GM12878 (cell line): ENCODE data around the gene TRAF2. TPM values are rescaled to one million over a fixed set of nuclear protein-coding genes. Genes with fewer than 3 reads are reported as not detected.

Experiments used
- BACH1 ChIP-seq: fragments of 450-650 bp; IDR thresholded peaks from 2 replicates; pipeline ENCODE4 v1.6.1; 2017; ENCODE audit warnings: mild to moderate bottlenecking, borderline replicate concordance
- BCL11A ChIP-seq: IDR thresholded peaks from 2 replicates; pipeline ENCODE4 v1.6.1; 2011; ENCODE audit warnings: low read depth, low read length
- CREB1 ChIP-seq: IDR thresholded peaks from 2 replicates; pipeline ENCODE4 v1.6.1; 2012; ENCODE audit warnings: low read depth, mild to moderate bottlenecking, inconsistent platforms
- EGR1 ChIP-seq, 2 experiments: IDR thresholded peaks; 1 replicate in 1 of 2; 2 replicates in 1 of 2; pipeline ENCODE4 v1.6.1; 2011 to 2012; ENCODE audit warnings: low read depth in 2 of 2, low read length in 2 of 2, borderline replicate concordance in 1 of 2, mild to moderate bottlenecking in 1 of 2, moderate library complexity in 1 of 2
- EP300 ChIP-seq, 2 experiments: fragments of 150-350 bp in 1 of 2; IDR thresholded peaks; 2 replicates each; pipeline ENCODE4 v1.6.1; 2011 to 2012; ENCODE audit warnings: low read depth in 2 of 2, low read length in 2 of 2, borderline replicate concordance in 1 of 2, improper control_type of control experiment in 1 of 2, inconsistent platforms in 1 of 2; ENCODE audit not compliant: control insufficient read depth in 1 of 2
- FOXK2 ChIP-seq: fragments of 450-650 bp; IDR thresholded peaks from 2 replicates; pipeline ENCODE4 v1.6.1; 2017; ENCODE audit warnings: mild to moderate bottlenecking, moderate library complexity
- HDGF ChIP-seq: fragments of 450-650 bp; IDR thresholded peaks from 2 replicates; pipeline ENCODE4 v1.6.1; 2016; ENCODE audit warnings: antibody characterized with exemption
- KDM1A ChIP-seq: fragments of 200-600 bp; sonication (generic); IDR thresholded peaks from 2 replicates; pipeline ENCODE4 v1.6.1; 2016; ENCODE audit warnings: borderline replicate concordance
- LARP7 ChIP-seq: fragments of 450-650 bp; IDR thresholded peaks from 2 replicates; pipeline ENCODE4 v1.6.1; 2017; ENCODE audit warnings: mild to moderate bottlenecking
- MYC ChIP-seq: IDR thresholded peaks from 2 replicates; pipeline ENCODE4 v1.6.1; 2011; ENCODE audit warnings: mild to moderate bottlenecking, low read length, moderate library complexity, inconsistent platforms; ENCODE audit not compliant: insufficient read depth, insufficient replicate concordance, insufficient read length, severe bottlenecking
- NBN ChIP-seq: fragments of 450-650 bp; IDR thresholded peaks from 2 replicates; pipeline ENCODE4 v1.6.1; 2016
- NR2C1 ChIP-seq: fragments of 450-650 bp; IDR thresholded peaks from 2 replicates; pipeline ENCODE4 v1.6.1; 2017; ENCODE audit warnings: antibody characterized with exemption, mild to moderate bottlenecking, moderate library complexity
- RBBP5 ChIP-seq: fragments of 200-600 bp; sonication (generic); conservative IDR thresholded peaks from 2 replicates; pipeline ENCODE4 v1.6.1; 2016
- TBL1XR1 ChIP-seq: IDR thresholded peaks from 2 replicates; pipeline ENCODE4 v1.6.1; 2012; ENCODE audit warnings: low read depth, low read length, improper control_type of control experiment
- polyA plus RNA-seq, 11 experiments: library from polyadenylated mRNA; depleted of rRNA in 4 of 11; unstranded in 6 of 11; stranded (reverse) in 5 of 11; fragments of >200 nt; fragmentation: Nextera tagmentation in 4 of 11; fragmentation: Illumina TruSeq in 1 of 11; extraction: Ambion mirVana in 4 of 11; extraction: Trizol in 1 of 11; gene quantifications; 1 replicate in 1 of 11; 2 replicates in 10 of 11; pipeline versions ENCODE4 v1.2.1 to v1.2.3, GENCODE V29; 2011 to 2016; ENCODE audit warnings: inconsistent platforms in 2 of 11, missing spikeins in 2 of 11, low read depth in 1 of 11
- total RNA-seq, 4 experiments: library from RNA; depleted of rRNA in 3 of 4; stranded (reverse); fragments of >200 nt in 3 of 4; fragmentation: Illumina TruSeq in 1 of 4; extraction: Trizol in 1 of 4; gene quantifications; 2 replicates each; pipeline versions ENCODE4 v1.2.1 to v1.2.3, GENCODE V29; 2013 to 2021
- TF ChIP-seq, protein P1 (sequence below): IDR thresholded peaks from 2 replicates; pipeline ENCODE4 v1.6.1; 2011; ENCODE audit warnings: borderline replicate concordance, low read depth, mild to moderate bottlenecking, moderate library complexity, mixed read lengths, low read length; ENCODE audit not compliant: insufficient read depth; ENCODE audit errors: extremely low read length
- TF ChIP-seq, protein P2 (sequence below): fragments of 150-350 bp; IDR thresholded peaks from 2 replicates; pipeline ENCODE4 v1.6.1; 2014; ENCODE audit warnings: mild to moderate bottlenecking, low read depth, low read length
- TF ChIP-seq, protein P3 (sequence below): fragments of 450-650 bp; conservative IDR thresholded peaks from 2 replicates; pipeline ENCODE4 v1.6.1; 2017; ENCODE audit warnings: mild to moderate bottlenecking, moderate library complexity
- TF ChIP-seq, protein P4 (sequence below): IDR thresholded peaks from 2 replicates; pipeline ENCODE4 v1.6.1; 2012; ENCODE audit warnings: low read depth, low read length, improper control_type of control experiment

Gene TRAF2
- total and polyA plus RNA-seq, 10 of the 15 experiments (the other 5 are each of a cell fraction or from before 2014, with no cell fraction given), result 0.34 to 39.5 (median 18.7) TPM

DNA sequence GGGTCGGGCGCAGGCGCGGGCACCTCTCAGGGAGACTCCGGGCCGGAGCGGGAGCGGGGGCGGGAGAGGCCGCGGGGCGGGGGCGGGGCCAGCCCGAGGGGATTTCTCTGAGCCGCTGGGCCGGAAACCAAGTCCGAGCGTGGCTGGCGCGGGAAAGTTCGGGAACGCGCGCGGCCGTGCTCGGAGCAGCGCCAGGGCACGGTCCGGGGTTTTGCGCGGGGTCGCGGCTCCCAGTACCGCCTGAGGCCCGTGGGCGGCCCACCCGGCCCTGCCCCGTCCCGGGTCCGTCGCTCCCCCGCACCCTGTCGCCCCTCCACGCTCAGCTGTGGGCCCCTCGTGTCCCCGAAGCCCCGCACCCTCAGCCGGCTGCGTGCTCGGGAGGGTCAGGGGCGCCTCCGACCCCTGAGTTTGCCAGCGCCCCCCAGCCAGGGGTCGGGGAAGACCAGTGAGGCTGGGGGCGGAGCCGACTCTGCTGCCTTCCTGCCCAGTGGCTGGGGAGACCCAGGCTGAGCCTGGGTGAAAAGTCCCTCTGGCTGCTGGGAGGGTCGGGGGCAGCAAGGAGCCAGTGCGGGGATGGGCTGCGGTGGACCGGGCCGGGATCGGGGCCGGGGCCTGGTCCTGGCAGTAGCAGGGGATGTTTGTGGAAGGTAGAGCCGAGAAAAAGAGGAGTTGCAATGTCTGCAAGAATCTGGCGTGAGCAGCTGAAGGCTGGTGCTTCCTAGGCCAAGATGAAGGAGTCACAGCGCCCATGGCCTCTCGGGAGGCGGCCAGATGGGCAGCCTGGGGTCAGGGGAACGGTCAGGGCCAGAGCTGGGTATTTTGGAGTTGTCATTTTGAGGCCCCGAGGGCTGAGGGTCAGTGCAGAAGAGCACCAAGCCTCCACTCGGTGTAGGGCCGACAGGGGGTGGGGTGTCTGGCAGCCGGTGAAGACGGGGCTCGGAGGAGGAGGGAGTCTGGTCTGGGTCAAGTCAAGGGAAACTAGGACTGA is 588 bp downstream of the TRAF2 start (continued):
- TF ChIP-seq CREB1 (no peak), NR2C1 (no peak), NBN (0 out of 2 replicates have a peak, but pooled peaks have one; percentile 44), TBL1XR1 (0 out of 2 replicates have a peak, but pooled peaks have one; percentile 5), HDGF (0 out of 2 replicates have a peak, but pooled peaks have one; percentile 73), EGR1 (IDR thresholded peaks at IDR 0.05; ENCODE audit: borderline replicate concordance in 1 of 2, low read depth in 2 of 2, low read length in 2 of 2) (peak in 1 of 2 experiments; percentile 58; a peak in 1 of 3 replicates), KDM1A (no peak), EP300 (IDR thresholded peaks at IDR 0.05; ENCODE audit: borderline replicate concordance in 1 of 2, control insufficient read depth in 1 of 2, low read depth in 2 of 2, low read length in 2 of 2) (0 out of 4 replicates have a peak, but pooled peaks of 1 of the 2 experiments have one; percentile 29), BCL11A (no peak), BACH1 (peak; percentile 91), LARP7 (peak; percentile 60; the same call in 1 of the 2 replicates), RBBP5 (no peak), FOXK2 (no peak), MYC (no peak)
- TF ChIP-seq, protein P1, sequence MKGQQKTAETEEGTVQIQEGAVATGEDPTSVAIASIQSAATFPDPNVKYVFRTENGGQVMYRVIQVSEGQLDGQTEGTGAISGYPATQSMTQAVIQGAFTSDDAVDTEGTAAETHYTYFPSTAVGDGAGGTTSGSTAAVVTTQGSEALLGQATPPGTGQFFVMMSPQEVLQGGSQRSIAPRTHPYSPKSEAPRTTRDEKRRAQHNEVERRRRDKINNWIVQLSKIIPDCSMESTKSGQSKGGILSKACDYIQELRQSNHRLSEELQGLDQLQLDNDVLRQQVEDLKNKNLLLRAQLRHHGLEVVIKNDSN, result no peak
- TF ChIP-seq, protein P2, sequence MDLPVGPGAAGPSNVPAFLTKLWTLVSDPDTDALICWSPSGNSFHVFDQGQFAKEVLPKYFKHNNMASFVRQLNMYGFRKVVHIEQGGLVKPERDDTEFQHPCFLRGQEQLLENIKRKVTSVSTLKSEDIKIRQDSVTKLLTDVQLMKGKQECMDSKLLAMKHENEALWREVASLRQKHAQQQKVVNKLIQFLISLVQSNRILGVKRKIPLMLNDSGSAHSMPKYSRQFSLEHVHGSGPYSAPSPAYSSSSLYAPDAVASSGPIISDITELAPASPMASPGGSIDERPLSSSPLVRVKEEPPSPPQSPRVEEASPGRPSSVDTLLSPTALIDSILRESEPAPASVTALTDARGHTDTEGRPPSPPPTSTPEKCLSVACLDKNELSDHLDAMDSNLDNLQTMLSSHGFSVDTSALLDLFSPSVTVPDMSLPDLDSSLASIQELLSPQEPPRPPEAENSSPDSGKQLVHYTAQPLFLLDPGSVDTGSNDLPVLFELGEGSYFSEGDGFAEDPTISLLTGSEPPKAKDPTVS, result peak; percentile 92
- TF ChIP-seq, protein P3, sequence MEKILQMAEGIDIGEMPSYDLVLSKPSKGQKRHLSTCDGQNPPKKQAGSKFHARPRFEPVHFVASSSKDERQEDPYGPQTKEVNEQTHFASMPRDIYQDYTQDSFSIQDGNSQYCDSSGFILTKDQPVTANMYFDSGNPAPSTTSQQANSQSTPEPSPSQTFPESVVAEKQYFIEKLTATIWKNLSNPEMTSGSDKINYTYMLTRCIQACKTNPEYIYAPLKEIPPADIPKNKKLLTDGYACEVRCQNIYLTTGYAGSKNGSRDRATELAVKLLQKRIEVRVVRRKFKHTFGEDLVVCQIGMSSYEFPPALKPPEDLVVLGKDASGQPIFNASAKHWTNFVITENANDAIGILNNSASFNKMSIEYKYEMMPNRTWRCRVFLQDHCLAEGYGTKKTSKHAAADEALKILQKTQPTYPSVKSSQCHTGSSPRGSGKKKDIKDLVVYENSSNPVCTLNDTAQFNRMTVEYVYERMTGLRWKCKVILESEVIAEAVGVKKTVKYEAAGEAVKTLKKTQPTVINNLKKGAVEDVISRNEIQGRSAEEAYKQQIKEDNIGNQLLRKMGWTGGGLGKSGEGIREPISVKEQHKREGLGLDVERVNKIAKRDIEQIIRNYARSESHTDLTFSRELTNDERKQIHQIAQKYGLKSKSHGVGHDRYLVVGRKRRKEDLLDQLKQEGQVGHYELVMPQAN, result peak; percentile 80
- TF ChIP-seq, protein P4, sequence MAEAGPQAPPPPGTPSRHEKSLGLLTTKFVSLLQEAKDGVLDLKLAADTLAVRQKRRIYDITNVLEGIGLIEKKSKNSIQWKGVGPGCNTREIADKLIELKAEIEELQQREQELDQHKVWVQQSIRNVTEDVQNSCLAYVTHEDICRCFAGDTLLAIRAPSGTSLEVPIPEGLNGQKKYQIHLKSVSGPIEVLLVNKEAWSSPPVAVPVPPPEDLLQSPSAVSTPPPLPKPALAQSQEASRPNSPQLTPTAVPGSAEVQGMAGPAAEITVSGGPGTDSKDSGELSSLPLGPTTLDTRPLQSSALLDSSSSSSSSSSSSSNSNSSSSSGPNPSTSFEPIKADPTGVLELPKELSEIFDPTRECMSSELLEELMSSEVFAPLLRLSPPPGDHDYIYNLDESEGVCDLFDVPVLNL, result 0 out of 2 replicates have a peak, but pooled peaks have one; percentile 31
